Fibroblast of skin of right biceps (primary cell): ENCODE data around the gene CD68.
"Not testable (repeated sequence)": the region's sequence is repeated elsewhere in the genome, so short reads cannot be mapped to it uniquely, and the experiment has no call there.

Experiments
- DNase-seq: peaks from one replicate; pipeline ENCODE4 v3.0.0-alpha.2; 2013

The CD68 gene

GRCh38 chr17:7613769-7614424, 34.5 kb downstream of the CD68 start:
- DNase-seq = peak; percentile 68

GRCh38 chr17:7614425-7615264, 35.2 kb downstream of the CD68 start, which contains the start of gene FXR2:
Gene FXR2, minus strand, starts transcription at chr17:7614897. Its CDS starts 365 bp downstream, at chr17:7614532.
- peak; percentile 100 for DNase-seq

- DNase-seq = no peak
These were observed 35.9 kb downstream of the CD68 start for GRCh38 chr17:7615265-7615747.

- DNase-seq = no peak
These were observed 39.2 kb downstream of the CD68 start for GRCh38 chr17:7618608-7619007.

GRCh38 chr17:7620835-7621234, 41.4 kb downstream of the CD68 start:
- DNase-seq = no peak

GRCh38 chr17:7623661-7624060, 44.2 kb downstream of the CD68 start:
- DNase-seq = no peak

- not testable (repeated sequence) for DNase-seq
These were observed 46.3 kb downstream of the CD68 start for GRCh38 chr17:7625749-7626148.

- DNase-seq = no peak
These were observed 46.9 kb downstream of the CD68 start for GRCh38 chr17:7626307-7626706.

GRCh38 chr17:7626956-7627249, 47.5 kb downstream of the CD68 start:
- DNase-seq = no peak

GRCh38 chr17:7627250-7628121, 48.0 kb downstream of the CD68 start, which contains the start of gene SAT2:
Gene SAT2, minus strand, starts transcription at chr17:7627821. Its CDS starts 186 bp downstream, at chr17:7627635.
- peak; percentile 94 for DNase-seq

- DNase-seq = no peak
These were observed 50.6 kb downstream of the CD68 start, which contains the start of gene SHBG for GRCh38 chr17:7629939-7630571. Gene SHBG, plus strand, starts transcription at chr17:7630135. Its CDS starts 38 bp downstream, at chr17:7630173.
